Prostate gland (tissue), 2 donors: Measurements from ENCODE around the gene MRPL44.
A peak's percentile ranks its signal among the peaks of the same experiment; 100 is the strongest.

Experiments
- POLR2A ChIP-seq: fragments of 450-650 bp; IDR thresholded peaks from one replicate; pipeline ENCODE4 v1.6.1; 2016; ENCODE audit warnings: antibody characterized with exemption, mild to moderate bottlenecking
- POLR2AphosphoS5 ChIP-seq: sonication (generic); formaldehyde crosslinking; IDR thresholded peaks from one replicate; pipeline ENCODE4 v1.6.1; 2017; ENCODE audit warnings: antibody characterized with exemption
- TF ChIP-seq, protein P1 (sequence below), 4 experiments: fragments of 200-600 bp in 2 of 4; fragments of 450-650 bp in 2 of 4; sonication (generic) in 2 of 4; IDR thresholded peaks; 1 replicate in 3 of 4; 2 replicates in 1 of 4; pipeline ENCODE4 v1.5.1; 2016 to 2019; ENCODE audit warnings: antibody characterized with exemption in 4 of 4, mild to moderate bottlenecking in 2 of 4, moderate library complexity in 2 of 4

DNA sequence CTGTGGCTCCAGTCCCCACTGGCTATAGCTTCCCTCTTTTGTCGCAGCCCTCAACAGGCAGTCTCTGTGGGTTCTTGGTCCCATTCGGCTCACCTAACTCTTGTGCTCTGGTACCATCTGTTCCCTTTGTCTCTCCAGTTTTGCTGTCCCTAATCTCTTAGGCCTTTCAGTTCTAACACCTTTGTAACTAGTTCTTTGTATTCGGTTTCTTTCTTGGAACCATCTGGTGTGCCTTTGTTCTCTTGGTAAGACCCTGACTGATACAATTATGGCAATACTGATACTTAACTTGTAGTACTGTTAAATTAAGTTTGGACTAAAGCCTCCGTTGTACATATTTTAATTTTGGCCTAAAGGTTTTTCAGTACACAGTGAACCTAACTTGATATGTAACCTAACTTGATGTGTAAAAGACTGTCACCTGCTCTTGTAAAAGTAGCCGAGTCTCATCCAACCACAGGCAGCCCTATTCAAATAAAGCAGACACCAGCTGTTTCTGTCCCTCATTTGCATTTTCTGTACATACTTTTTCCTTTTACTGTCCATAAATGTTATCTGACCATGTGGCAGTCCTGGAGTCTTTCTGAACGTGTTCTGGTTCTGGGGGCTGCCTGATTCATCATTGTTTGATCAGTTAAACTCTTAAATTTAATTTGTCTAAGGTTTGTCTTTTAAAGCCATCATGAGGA is 4.8 kb upstream of the MRPL44 start:
- TF ChIP-seq, protein P1, sequence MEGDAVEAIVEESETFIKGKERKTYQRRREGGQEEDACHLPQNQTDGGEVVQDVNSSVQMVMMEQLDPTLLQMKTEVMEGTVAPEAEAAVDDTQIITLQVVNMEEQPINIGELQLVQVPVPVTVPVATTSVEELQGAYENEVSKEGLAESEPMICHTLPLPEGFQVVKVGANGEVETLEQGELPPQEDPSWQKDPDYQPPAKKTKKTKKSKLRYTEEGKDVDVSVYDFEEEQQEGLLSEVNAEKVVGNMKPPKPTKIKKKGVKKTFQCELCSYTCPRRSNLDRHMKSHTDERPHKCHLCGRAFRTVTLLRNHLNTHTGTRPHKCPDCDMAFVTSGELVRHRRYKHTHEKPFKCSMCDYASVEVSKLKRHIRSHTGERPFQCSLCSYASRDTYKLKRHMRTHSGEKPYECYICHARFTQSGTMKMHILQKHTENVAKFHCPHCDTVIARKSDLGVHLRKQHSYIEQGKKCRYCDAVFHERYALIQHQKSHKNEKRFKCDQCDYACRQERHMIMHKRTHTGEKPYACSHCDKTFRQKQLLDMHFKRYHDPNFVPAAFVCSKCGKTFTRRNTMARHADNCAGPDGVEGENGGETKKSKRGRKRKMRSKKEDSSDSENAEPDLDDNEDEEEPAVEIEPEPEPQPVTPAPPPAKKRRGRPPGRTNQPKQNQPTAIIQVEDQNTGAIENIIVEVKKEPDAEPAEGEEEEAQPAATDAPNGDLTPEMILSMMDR (IDR thresholded peaks at IDR 0.05): no peak
- TF ChIP-seq POLR2AphosphoS5: peak; percentile 18
- no peak for TF ChIP-seq POLR2A
